Stimulated activated CD4-positive, alpha-beta T cell treated with anti-CD3 and anti-CD28 coated beads, Interleukin-4, amount 100 ng/mL, for 48 hours (primary cell): ENCODE results near the gene SNX24.
A peak's percentile ranks its signal among the peaks of the same experiment; 100 is the strongest.

Experiments used
- DNase-seq, 2 donors: peaks; one replicate each; pipeline ENCODE4 v3.0.0-alpha.2; 2020; ENCODE audit warnings: low read depth in 2 of 2

SNX24 gene

DNA sequence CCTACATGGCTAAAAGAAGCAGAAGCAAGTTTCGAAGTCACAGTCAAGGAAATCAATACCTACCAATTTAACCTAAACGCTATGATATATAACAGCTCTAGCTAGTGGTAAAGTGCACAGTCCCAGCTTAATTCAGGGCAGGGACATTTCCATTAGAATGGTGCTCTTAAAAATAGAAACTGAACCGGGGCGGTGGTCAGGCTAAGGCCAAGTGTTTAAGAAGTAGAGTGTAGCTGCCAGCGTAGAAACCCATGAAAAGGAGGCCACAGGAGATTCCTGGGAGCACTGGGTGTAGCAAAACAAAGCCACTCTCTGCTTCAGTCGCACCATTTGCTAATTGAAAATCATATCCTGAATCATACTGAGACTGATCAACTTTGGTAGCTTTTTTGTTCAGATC is 162.3 kb downstream of the SNX24 start:
- DNase-seq, result no peak

DNA sequence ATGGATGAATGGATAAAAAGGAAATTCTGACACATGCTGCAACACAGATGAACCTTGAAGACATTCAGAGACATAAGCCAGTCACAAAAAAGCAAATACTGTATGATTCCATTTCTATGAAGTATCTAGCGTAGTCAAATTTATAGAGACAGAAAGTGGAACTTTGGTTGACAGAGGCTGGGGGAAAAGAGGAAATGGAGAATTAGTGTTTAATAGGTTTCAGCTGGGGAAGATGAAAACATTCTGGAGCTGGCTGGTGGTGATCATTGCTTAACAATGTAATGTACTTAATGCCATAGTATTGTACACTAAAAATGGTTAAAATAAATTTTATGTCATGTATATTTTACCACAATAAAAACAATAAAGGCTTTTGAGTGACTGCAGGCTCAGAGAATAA is 166.9 kb downstream of the SNX24 start:
- DNase-seq, result no peak

DNA sequence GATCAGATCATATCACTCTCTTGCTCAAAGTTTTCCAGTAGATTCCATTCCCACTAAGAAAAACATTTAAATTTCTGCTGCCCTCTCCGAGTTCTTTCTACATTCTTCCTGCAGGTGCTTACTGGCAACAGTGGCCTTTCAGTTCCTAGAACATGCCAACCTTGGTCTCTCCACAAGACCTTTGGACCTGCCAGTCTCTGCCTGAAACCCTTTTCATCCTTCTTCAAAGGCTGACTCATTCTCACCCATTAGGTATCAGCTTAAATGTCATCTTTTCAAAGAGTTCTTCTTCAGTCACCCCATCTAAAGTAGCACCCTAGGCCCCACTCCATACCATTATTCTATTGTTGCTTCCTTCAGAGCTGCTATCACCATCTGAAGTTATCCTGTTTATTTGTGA is 169.3 kb downstream of the SNX24 start:
- no peak for DNase-seq

DNA sequence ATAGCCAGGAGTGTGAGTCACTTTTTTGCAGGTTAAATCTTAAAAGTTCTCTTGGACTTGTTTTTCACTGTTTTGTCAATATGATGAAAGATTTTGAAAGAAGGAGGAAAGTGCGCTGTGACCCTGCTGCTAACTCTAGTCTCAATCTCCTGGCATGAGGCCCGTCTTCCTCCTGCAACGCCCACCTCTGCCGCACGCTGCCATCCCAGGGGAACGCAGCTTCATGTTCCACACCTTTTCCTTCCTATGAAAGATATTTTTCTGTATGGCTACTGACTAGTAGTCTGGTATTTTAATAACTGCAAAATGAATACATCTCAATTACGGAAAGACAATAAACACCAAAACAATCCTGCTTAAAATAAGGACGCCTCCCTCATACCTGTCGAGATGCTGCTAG is 182.8 kb downstream of the SNX24 start:
- no peak for DNase-seq

DNA sequence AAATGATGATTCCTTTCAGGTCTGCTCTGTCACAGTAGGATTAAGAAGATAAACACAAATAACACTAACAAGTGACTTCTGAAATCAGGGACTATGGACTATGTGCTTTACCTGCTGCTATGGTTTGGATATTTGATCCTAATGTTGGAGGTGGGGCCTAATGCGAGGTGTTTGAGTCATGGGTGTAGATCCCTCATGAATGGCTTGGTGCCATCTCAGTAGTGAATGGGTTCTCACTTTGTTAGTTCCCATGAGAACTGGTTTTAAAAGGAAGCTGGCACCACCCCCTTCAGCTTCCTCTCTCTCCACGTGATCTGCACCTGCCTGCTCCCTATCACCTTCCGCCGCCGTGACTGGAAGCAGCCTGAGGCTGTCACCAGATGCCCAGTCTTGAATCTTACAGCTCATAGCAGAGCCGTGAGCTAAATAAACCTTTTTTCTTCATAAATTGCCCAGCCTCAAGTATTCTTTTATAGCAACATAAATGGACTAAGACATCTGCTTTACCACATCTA is 187.8 kb downstream of the SNX24 start:
- no peak for DNase-seq

DNA sequence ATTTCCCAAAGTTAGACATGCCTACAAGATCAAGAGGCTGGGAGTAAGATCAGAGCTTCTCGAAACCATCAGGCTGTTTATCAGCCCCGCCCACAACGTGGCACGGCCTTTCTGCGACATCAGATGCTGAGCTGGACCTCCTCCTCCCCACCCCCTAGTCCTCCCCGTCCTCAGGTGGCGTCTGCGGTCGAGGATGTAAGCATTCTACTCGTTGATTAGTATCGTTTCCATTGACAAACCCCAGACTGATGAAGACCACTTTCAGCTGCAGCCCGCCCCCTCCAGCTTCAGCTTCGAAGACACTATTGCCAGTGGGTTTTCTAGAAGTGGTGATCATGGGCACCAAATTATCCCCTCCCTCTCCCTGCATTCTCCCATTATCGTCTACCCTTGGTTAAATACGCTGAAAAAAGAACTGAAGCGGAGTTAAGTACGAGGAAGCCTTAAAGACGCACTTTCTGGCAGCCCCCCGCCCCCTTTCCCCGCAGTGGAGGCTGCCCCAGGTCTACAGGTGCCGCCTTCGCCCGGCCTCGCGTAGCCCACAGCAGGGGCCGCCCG is 190.0 kb downstream of the SNX24 start:
- DNase-seq, result no peak

DNA sequence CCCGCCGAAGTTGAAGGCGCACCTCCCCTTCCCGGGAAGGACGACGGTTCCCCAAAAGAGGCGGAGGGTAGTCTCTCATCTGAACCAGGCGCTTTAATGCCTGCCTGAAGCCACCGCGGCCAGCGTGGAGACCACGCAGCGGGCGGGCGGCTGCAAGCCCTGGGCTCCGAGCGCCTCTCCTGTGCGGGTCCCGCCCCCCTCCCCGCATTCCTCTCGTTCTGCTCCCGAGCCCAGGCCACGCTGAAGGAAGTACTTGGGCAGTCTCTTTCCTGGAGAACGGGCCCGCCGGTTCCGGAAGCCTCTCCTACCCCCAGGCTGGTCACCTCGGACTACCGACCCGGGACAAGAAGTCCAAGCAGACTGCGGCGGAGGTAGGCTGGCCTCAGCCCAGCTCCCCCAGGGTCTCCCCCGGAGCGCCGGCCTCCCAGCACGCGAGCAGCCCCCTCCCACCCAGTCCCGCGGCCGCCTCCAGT is 190.5 kb downstream of the SNX24 start:
- no peak for DNase-seq

DNA sequence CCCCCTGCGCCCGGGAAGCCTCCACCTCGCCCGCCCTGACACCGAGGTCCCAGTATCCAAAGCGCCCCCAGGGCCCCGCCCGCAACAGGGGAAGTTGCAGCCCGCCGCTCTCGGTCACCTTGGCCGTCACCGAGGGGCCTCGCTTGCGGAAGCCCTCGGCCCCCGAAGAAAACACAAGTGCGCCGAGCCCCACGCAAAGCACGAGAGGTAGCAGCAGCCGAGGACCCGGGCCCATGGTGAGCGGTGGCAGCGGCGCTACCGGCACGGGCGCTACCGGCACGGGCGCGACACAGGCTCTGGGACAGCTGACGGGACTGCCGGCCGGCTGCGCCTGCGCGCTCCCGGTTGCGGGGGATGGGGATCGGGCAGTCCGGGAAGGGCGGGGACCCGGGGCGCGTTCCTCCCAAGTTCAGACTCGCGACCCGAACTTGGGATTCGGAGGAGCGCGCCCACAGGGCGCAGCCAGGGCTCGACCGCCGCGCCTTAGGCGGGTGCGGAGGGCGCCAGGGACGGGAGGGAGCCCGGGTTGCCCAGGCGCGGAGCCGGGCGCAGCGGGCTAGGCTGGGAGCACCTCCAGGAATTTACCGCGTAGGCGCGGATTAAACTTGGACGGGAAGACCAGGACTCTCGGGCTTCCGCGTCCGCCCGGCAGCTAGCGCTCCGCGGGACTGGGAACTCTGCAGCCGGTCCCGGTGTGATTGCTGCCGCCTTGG is 191.1 kb downstream of the SNX24 start, which contains the start of gene PPIC:
Gene PPIC (minus strand): TSS at position 335 of the 713 bp plus-strand sequence. CDS start 100 bp downstream, at position 235.
- peak in 1 of 2 donors; percentile 8 for DNase-seq

DNA sequence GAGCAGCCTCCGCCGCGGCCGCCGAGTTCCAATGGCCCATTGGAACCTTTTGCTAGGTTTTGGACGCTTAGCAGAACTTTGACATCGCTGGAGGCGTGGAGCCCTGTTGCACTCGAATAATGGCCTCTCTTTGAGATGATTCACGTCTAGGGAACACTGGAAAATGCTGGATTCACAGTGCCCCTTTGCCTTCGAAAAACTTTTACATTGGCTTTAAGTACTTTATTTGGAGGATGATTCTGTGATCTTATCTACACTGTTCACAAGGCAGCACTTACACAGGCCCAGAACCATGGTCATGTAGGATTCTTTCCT is 191.6 kb downstream of the SNX24 start:
- no peak for DNase-seq

DNA sequence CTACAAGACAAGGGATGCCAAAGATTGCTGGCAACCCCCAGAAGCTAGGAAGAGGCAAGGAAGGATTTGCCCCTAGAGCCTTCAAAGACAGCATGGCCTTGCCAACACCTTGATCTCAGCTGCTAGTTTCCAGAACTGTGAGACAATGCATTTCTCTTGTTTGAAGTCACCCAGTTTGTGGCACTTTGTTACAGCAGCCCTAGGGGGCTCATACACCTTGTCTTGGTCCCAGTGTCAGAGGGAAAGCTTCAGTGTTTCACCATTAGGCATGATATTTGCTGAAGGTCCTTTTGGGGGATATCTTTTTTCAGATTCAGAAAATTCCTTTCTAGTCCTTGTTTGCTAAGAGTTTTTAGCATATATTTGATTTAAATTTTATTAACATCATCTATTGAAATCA is 194.3 kb downstream of the SNX24 start:
- no peak for DNase-seq

DNA sequence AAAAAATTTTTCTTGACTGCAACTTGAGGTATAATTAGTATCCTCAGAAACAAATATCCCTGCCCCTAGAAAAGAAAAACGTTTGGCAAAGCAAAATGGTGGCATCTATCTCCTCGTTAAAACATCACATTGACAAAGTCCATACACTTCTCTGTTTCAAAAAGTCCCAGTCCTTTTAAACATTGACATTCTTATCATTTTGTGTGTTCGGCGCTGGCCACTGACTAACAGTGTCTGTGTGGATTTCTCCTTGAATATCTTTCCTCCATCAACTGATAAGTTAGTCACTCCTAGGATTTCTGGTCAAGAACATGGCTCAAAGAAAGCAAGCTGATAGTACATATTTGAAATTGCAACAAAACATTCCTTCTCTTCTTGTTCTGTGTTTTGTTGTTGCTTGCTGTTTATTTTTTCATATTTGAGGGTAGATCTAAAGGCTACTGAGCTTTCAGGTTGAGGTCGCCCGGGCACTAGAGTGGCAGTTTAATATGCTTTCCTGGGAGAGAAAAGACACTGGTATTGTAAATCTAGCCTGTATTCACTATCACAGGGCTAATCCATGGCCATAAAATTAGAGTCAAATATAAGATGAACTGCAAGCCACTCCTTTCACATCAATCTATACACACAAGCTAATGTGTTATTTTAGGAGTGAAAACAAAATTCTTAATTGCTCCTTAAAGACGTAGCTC is 199.7 kb downstream of the SNX24 start:
- no peak for DNase-seq

DNA sequence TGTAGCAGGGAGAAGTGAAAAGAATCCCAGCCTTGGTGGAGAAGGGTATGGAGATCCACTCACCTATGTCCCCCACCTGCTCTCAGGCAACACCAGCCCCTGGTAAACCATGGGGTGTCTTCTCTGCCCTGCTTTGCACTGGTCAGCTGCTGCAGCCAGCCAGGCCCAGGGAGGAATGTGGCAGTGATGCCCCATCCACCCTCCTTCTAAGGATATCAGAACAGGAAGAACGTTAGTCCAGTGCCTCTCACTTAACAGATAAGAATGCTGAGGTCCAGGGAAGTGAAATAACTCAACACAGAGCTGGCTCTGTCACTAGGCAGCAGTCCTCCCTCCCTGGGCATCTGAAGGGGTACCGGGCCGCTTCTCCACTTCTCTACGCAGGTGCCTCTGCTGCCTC is 200.8 kb downstream of the SNX24 start:
- no peak for DNase-seq

DNA sequence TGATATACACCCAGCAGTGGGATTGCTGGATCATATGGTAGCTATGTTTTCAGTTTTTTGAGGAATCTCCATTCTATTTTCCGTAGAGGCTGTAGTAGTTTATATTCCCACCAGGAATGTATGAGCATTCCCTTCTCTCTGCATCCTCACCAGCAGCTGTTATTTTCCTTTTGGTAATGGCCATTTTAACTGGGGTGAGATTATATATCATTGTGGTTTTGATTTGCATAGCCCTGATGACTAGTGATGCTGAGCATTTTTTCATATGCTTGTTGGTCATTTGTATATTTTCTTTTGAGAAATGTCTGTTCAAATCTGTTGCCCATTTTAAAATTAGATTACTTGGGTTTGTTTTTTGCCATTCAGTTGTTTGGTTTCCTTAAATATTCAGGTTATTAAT is 202.3 kb downstream of the SNX24 start:
- no peak for DNase-seq

DNA sequence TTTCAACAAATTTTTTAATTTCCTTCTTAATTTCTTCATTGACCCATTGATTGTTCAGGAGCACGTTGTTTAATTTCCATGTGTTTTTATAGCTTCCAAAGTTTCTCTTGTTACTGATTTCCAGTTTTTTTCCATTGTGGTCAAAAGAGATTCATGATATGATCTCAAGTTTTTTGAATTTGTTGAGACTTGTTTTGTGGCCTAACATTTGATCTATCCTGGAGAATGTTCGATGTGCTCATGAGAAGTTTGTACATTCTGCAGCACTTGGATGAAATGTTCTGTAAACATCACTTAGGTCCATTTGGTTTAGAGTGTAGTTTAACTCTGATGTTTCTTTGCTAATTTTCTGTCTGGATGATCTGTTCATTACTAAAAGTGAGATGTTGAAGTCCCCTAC is 205.8 kb downstream of the SNX24 start:
- no peak for DNase-seq
